ENCODE data around the gene ARAP1.

GRCh38 chr11:72635933-72636332 is 116.3 kb downstream of the ARAP1 start:
- TF ChIP-seq ZNF274 (IDR thresholded peaks at IDR 0.05; ENCODE audit: low read depth, low read length): no peak
- no peak for TF ChIP-seq YY1 (IDR thresholded peaks at IDR 0.05; ENCODE audit: insufficient read depth, insufficient read length)
